Measurements from ENCODE around the gene CCDC186.

DNA sequence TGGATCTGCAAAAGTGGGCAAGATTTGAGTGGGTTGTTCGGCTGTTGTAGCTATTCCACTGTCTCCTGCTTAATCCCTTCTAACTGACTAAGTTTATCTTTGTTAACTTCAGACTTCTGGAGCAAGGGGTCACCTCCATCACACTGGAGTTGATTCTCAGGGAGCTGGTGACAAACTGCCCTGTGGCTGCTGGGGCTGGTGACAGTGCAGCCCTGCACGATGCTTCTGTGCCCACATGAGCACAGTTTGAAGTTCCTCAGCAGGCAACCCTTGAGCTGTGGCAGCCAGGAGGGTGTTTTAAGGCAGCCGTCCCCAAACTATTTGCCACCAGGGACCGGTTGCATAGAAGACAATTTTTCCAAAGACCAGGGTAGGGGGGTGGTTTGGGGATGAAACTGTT is 89.8 kb downstream of the CCDC186 start:
- TF ChIP-seq, protein P1, sequence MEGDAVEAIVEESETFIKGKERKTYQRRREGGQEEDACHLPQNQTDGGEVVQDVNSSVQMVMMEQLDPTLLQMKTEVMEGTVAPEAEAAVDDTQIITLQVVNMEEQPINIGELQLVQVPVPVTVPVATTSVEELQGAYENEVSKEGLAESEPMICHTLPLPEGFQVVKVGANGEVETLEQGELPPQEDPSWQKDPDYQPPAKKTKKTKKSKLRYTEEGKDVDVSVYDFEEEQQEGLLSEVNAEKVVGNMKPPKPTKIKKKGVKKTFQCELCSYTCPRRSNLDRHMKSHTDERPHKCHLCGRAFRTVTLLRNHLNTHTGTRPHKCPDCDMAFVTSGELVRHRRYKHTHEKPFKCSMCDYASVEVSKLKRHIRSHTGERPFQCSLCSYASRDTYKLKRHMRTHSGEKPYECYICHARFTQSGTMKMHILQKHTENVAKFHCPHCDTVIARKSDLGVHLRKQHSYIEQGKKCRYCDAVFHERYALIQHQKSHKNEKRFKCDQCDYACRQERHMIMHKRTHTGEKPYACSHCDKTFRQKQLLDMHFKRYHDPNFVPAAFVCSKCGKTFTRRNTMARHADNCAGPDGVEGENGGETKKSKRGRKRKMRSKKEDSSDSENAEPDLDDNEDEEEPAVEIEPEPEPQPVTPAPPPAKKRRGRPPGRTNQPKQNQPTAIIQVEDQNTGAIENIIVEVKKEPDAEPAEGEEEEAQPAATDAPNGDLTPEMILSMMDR (IDR thresholded peaks at IDR 0.05), result no peak
- no peak for TF ChIP-seq POLR2A (IDR thresholded peaks at IDR 0.05)

Measured in testis (tissue), 2 donors.